GM23248 (cell line): ENCODE results near the gene H6PD. TPM values are rescaled to one million over a fixed set of nuclear protein-coding genes. Genes with fewer than 3 reads are reported as not detected.
A peak's percentile ranks its signal among the peaks of the same experiment; 100 is the strongest.

Source experiments
- DNase-seq: peaks from one replicate; pipeline ENCODE4 v3.0.0-alpha.2; 2015
- H2AFZ ChIP-seq: fragments of 200-600 bp; sonication (generic); 2 replicates; pipeline ENCODE4 v1.6.1; 2016; ENCODE audit warnings: antibody characterized with exemption
- H3F3A ChIP-seq: fragments of 200-600 bp; sonication (generic); 2 replicates; pipeline ENCODE4 v1.6.1; 2016; ENCODE audit warnings: mild to moderate bottlenecking, antibody characterized with exemption, mixed run types; ENCODE audit not compliant: insufficient read depth
- H3K27ac ChIP-seq: fragments of 200-600 bp; sonication (generic); 2 replicates; pipeline ENCODE4 v1.5.1; 2016; ENCODE audit warnings: mild to moderate bottlenecking
- H3K27me3 ChIP-seq: fragments of 200-600 bp; sonication (generic); replicated peaks from 2 replicates; pipeline ENCODE4 v1.6.1; 2016; ENCODE audit warnings: mild to moderate bottlenecking; ENCODE audit not compliant: insufficient read depth
- H3K36me3 ChIP-seq: fragments of 200-600 bp; sonication (generic); 2 replicates; pipeline ENCODE4 v1.6.1; 2016; ENCODE audit warnings: low read depth, mild to moderate bottlenecking
- H3K4me1 ChIP-seq: fragments of 200-600 bp; sonication (generic); 2 replicates; pipeline ENCODE4 v1.6.1; 2016; ENCODE audit warnings: mild to moderate bottlenecking; ENCODE audit not compliant: insufficient read depth
- H3K4me2 ChIP-seq: fragments of 200-600 bp; sonication (generic); one replicate; pipeline ENCODE4 v1.6.1; 2016; ENCODE audit warnings: mild to moderate bottlenecking; ENCODE audit not compliant: unreplicated experiment
- H3K4me3 ChIP-seq: fragments of 200-600 bp; sonication (generic); 2 replicates; pipeline ENCODE4 v1.5.1; 2016; ENCODE audit warnings: mild to moderate bottlenecking
- H3K79me2 ChIP-seq: fragments of 200-600 bp; sonication (generic); 2 replicates; pipeline ENCODE4 v1.6.1; 2016; ENCODE audit warnings: mild to moderate bottlenecking; ENCODE audit not compliant: insufficient read depth
- H3K9ac ChIP-seq: fragments of 200-600 bp; sonication (generic); 2 replicates; pipeline ENCODE4 v1.6.1; 2016; ENCODE audit warnings: mild to moderate bottlenecking
- H3K9me2 ChIP-seq: fragments of 200-600 bp; sonication (generic); 2 replicates; pipeline ENCODE4 v1.6.1; 2016; ENCODE audit warnings: mixed run types, mild to moderate bottlenecking, moderate library complexity; ENCODE audit not compliant: insufficient read depth
- H3K9me3 ChIP-seq: fragments of 200-600 bp; sonication (generic); one replicate; pipeline ENCODE4 v1.6.1; 2017; ENCODE audit warnings: low read depth
- H4K20me1 ChIP-seq: fragments of 200-600 bp; sonication (generic); 2 replicates; pipeline ENCODE4 v1.6.0; 2016; ENCODE audit not compliant: insufficient read depth
- EZH2 ChIP-seq: fragments of 200-600 bp; sonication (generic); IDR thresholded peaks from 2 replicates; pipeline ENCODE4 v1.6.1; 2018; ENCODE audit warnings: antibody characterized with exemption, mild to moderate bottlenecking; ENCODE audit not compliant: insufficient read depth, poor library complexity, severe bottlenecking
- EZH2phosphoT487 ChIP-seq: fragments of 200-600 bp; sonication (generic); IDR thresholded peaks from 2 replicates; pipeline ENCODE4 v1.6.1; 2018; ENCODE audit warnings: antibody characterized with exemption, moderate library complexity, mild to moderate bottlenecking, low read depth; ENCODE audit not compliant: insufficient read depth
- WGBS, 2 experiments: methylation state at CpG; one replicate each; pipeline ENCODE4 v1.1.6; 2015 to 2017; ENCODE audit warnings: low lambda C conversion rate in 2 of 2, low coverage in 1 of 2; ENCODE audit errors: missing lambda C conversion rate in 2 of 2; 5-methylcytosine and 5-hydroxymethylcytosine counted together
- in situ Hi-C: fragments of 300-500 bp; cut with MboI; formaldehyde crosslinking; loops from 2 replicates; pipeline ENCODE4 v1.15.0; 2020
- polyA plus RNA-seq: library from polyadenylated mRNA; unstranded; fragments of >200 nt; fragmentation: Nextera tagmentation; extraction: Ambion mirVana; gene quantifications from 2 replicates; pipeline ENCODE4 v1.2.1, GENCODE V29; 2016
- total RNA-seq: library from RNA; depleted of rRNA; stranded (reverse); fragments of >200 nt; shearing (Covaris generic); gene quantifications from 2 replicates; pipeline ENCODE4 v1.2.3, GENCODE V29; 2014

Gene H6PD
- total and polyA plus RNA-seq, 2 experiments from 2014 or later, result 16.1 to 29.6 TPM

- Histone ChIP-seq H3K36me3 (no peaks in the 10 kb centered on the region), H4K20me1 (no peaks in the 10 kb centered on the region; the same call in 1 of the 2 replicates), H3K27me3 (no peaks in the 10 kb centered on the region), H3K27ac (peak overlapping the region; percentile 76), H3K9ac (peak overlapping the region; percentile 87), H3K9me3 (no peaks in the 10 kb centered on the region), H3K4me2 (peak overlapping the region; percentile 74), H3K79me2 (peaks cover 33% of the 10 kb centered on the region), H3K4me1 (peaks cover 31% of the 10 kb centered on the region), H3F3A (peaks cover 27% of the 10 kb centered on the region), H2AFZ (peak overlapping the region; percentile 46), H3K4me3 (peak overlapping the region; percentile 87), H3K9me2 (no peaks in the 10 kb centered on the region)
- TF ChIP-seq EZH2phosphoT487 (no peak), EZH2 (no peak)
- WGBS, 2 experiments, result 11 to 12% methylated on average over 13 of the region's 13 CpGs
- peak; percentile 75 for DNase-seq
- in situ Hi-C loops, result no loop called here
Measured at GRCh38 chr1:9291914-9292360, 57.4 kb downstream of the H6PD start.

- peak within 1 kb of the TSS; percentile 46 for H2AFZ ChIP-seq
- H3K27me3 ChIP-seq, result no peaks in the 10 kb centered on the region
- peak; percentile 91 for DNase-seq
- H3F3A ChIP-seq, result peaks cover 27% of the 10 kb centered on the region
- H3K79me2 ChIP-seq, result peaks cover 40% of the 10 kb centered on the region
- peak within 1 kb of the TSS; percentile 87 for H3K9ac ChIP-seq
- H3K9me2 ChIP-seq, result no peaks in the 10 kb centered on the region
- 3% methylated on average over 29 to 64 of the region's 119 CpGs for WGBS, 2 experiments
- in situ Hi-C loops, result no loop called here
- peak within 1 kb of the TSS; percentile 87 for H3K4me3 ChIP-seq
- H3K27ac ChIP-seq, result peak within 1 kb of the TSS; percentile 76
- no peaks in the 10 kb centered on the region for H3K9me3 ChIP-seq
- H4K20me1 ChIP-seq, result no peaks in the 10 kb centered on the region; the same call in 1 of the 2 replicates
- H3K36me3 ChIP-seq, result no peaks in the 10 kb centered on the region
- TF ChIP-seq EZH2phosphoT487 (no peak), EZH2 (no peak)
- H3K4me2 ChIP-seq, result peak within 1 kb of the TSS; percentile 74
- peaks cover 31% of the 10 kb centered on the region for H3K4me1 ChIP-seq
Measured at GRCh38 chr1:9292361-9293240, 58.0 kb downstream of the H6PD start, which contains the start of gene SPSB1. Gene SPSB1 (plus strand): TSS chr1:9292894. CDS start chr1:9355892, 62,998 bp downstream.

GRCh38 chr1:9293241-9293532 is 58.6 kb downstream of the H6PD start:
- peak overlapping the region; percentile 87 for H3K4me3 ChIP-seq
- no peaks in the 10 kb centered on the region for H3K36me3 ChIP-seq
- no peaks in the 10 kb centered on the region for H3K9me3 ChIP-seq
- H3K4me2 ChIP-seq, result peak overlapping the region; percentile 61
- H3K27me3 ChIP-seq, result no peaks in the 10 kb centered on the region
- 0 to 1% methylated on average over 6 to 16 of the region's 43 CpGs for WGBS, 2 experiments
- in situ Hi-C loops, result no loop called here
- no peaks in the 10 kb centered on the region for H3K9me2 ChIP-seq
- no peak for TF ChIP-seq EZH2phosphoT487
- peak overlapping the region; percentile 40 for H2AFZ ChIP-seq
- peaks cover 31% of the 10 kb centered on the region for H3K4me1 ChIP-seq
- peak overlapping the region; percentile 76 for H3K27ac ChIP-seq
- H3F3A ChIP-seq, result peaks cover 27% of the 10 kb centered on the region
- peaks cover 46% of the 10 kb centered on the region for H3K79me2 ChIP-seq
- H4K20me1 ChIP-seq, result no peaks in the 10 kb centered on the region; the same call in 1 of the 2 replicates
- H3K9ac ChIP-seq, result peak overlapping the region; percentile 87
- no peak for DNase-seq

GRCh38 chr1:9293533-9294404 is 59.2 kb downstream of the H6PD start:
- Histone ChIP-seq H3K4me2 (peak overlapping the region; percentile 61), H3K79me2 (peaks cover 52% of the 10 kb centered on the region), H3K27ac (peak overlapping the region; percentile 76), H2AFZ (peak overlapping the region; percentile 40), H3F3A (peaks cover 27% of the 10 kb centered on the region), H3K4me3 (peak overlapping the region; percentile 87), H3K9me3 (no peaks in the 10 kb centered on the region), H3K36me3 (no peaks in the 10 kb centered on the region), H3K9ac (peak overlapping the region; percentile 87), H3K9me2 (no peaks in the 10 kb centered on the region), H4K20me1 (no peaks in the 10 kb centered on the region; the same call in 1 of the 2 replicates), H3K27me3 (no peaks in the 10 kb centered on the region), H3K4me1 (peaks cover 31% of the 10 kb centered on the region)
- peak; percentile 64 for DNase-seq
- TF ChIP-seq EZH2, result no peak
- TF ChIP-seq EZH2phosphoT487, result no peak
- WGBS, 2 experiments, result 0 to 1% methylated on average over 36 to 40 of the region's 41 CpGs
- in situ Hi-C loops, result no loop called here
